K562 (cell line): ENCODE measurements around the gene MTG2. TPM values are rescaled to one million over a fixed set of nuclear protein-coding genes. Genes with fewer than 3 reads are reported as not detected.

Experiments
- ATAC-seq: fragments of 200-7000 bp; cut with Tn5 transposase; 3 replicates; pipeline ENCODE4 v1.9.1; 2020; ENCODE audit warnings: moderate library complexity
- BruUV-seq: library from RNA; stranded (reverse); fragments of 400-500 nt; replicated peaks from 2 replicates; lab custom pipeline; 2021; lab: Mats Ljungman, UMichigan
- CTCF ChIA-PET: fragments of 300-600 bp; formaldehyde crosslinking; extraction: SDS; loops from one replicate; lab custom pipeline; 2021; ENCODE audit warnings: low intra/inter-chr PET ratio; lab: Yijun Ruan, JAX
- POLR2A ChIA-PET: fragments of 300-600, 350-650 bp; sonication (Branson Sonifier 250); formaldehyde crosslinking; extraction: SDS; loops from one replicate; lab custom pipeline; 2021; ENCODE audit warnings: antibody characterized with exemption, inconsistent platforms; lab: Yijun Ruan, JAX
- DNase-seq, 4 experiments: peaks; one replicate each; pipeline versions ENCODE4 v3.0.0 to v3.0.0-alpha.2; 2011 to 2018; ENCODE audit warnings: low spot score in 3 of 4, mixed read lengths in 3 of 4; ENCODE audit errors: extremely low read depth in 1 of 4
- FAIRE-seq: peaks from 2 replicates; lab custom pipeline; 2011; peaks lifted over from hg19 to GRCh38; lab: Jason Lieb, UNC
- H2AFZ ChIP-seq: 2 replicates; pipeline ENCODE4 v1.6.0; 2011; ENCODE audit warnings: low read depth, low read length, control low read depth, inconsistent platforms
- H3K27ac ChIP-seq: fragments of 200-600 bp; 3 replicates; pipeline ENCODE4 v1.8.0; 2011; ENCODE audit warnings: low read depth, mild to moderate bottlenecking, control low read depth, inconsistent platforms, low read length, moderate library complexity, mixed read lengths; ENCODE audit errors: extremely low read depth
- H3K27me3 ChIP-seq, 2 experiments: fragments of 300-600 bp in 1 of 2; 2 replicates in 1 of 2; 3 replicates in 1 of 2; pipeline versions ENCODE4 v1.6.0 to v1.8.0; 2011; ENCODE audit warnings: inconsistent platforms in 2 of 2, low read length in 2 of 2, mild to moderate bottlenecking in 1 of 2, mixed read lengths in 1 of 2, moderate library complexity in 1 of 2; ENCODE audit not compliant: control insufficient read depth in 2 of 2, insufficient read depth in 2 of 2
- H3K36me3 ChIP-seq: fragments of 300-600 bp; 3 replicates; pipeline ENCODE4 v1.8.0; 2011; ENCODE audit warnings: mild to moderate bottlenecking, low read length, inconsistent platforms; ENCODE audit not compliant: control insufficient read depth, insufficient read depth
- H3K4me1 ChIP-seq, 2 experiments: fragments of 200-600 bp in 1 of 2; replicated peaks in 1 of 2; 2 replicates in 1 of 2; 3 replicates in 1 of 2; pipeline versions ENCODE4 v1.5.1 to v1.8.0; 2011; ENCODE audit warnings: inconsistent platforms in 2 of 2, low read length in 2 of 2, mild to moderate bottlenecking in 1 of 2, mixed read lengths in 1 of 2, moderate library complexity in 1 of 2; ENCODE audit not compliant: control insufficient read depth in 2 of 2, insufficient read depth in 2 of 2
- H3K4me2 ChIP-seq: 2 replicates; pipeline ENCODE4 v1.6.1; 2011; ENCODE audit warnings: low read length, control low read depth, inconsistent platforms, mixed read lengths; ENCODE audit not compliant: insufficient read depth
- H3K4me3 ChIP-seq: fragments of 200-600 bp; sonication (generic), shearing (Covaris generic); 2 replicates; pipeline ENCODE4 v1.5.1; 2016; ENCODE audit warnings: control low read depth, inconsistent platforms
- H3K79me2 ChIP-seq: fragments of 200-600 bp; 3 replicates; pipeline ENCODE4 v1.8.0; 2011; ENCODE audit warnings: low read length, inconsistent platforms; ENCODE audit not compliant: control insufficient read depth, insufficient read depth
- H3K9ac ChIP-seq, 2 experiments: 2 replicates each; pipeline versions ENCODE4 v1.6.0 to v1.6.1; 2011; ENCODE audit warnings: low read depth in 2 of 2, low read length in 2 of 2, control low read depth in 1 of 2, inconsistent platforms in 1 of 2, mild to moderate bottlenecking in 1 of 2, mixed read lengths in 1 of 2; ENCODE audit not compliant: insufficient read depth in 1 of 2
- H3K9me1 ChIP-seq: one replicate; pipeline ENCODE4 v1.6.0; 2011; ENCODE audit warnings: inconsistent platforms, mild to moderate bottlenecking, low read length, moderate library complexity; ENCODE audit not compliant: control insufficient read depth, insufficient read depth
- H3K9me3 ChIP-seq: replicated peaks from 2 replicates; pipeline ENCODE4 v1.5.1; 2011; ENCODE audit warnings: low read depth, low read length, inconsistent platforms; ENCODE audit not compliant: control insufficient read depth, insufficient read depth
- H4K20me1 ChIP-seq: replicated peaks from 2 replicates; pipeline ENCODE4 v1.6.1; 2011; ENCODE audit warnings: low read length, inconsistent platforms, mixed read lengths; ENCODE audit not compliant: control insufficient read depth, insufficient read depth
- ATF1 ChIP-seq, 2 experiments: fragments of 450-650 bp in 1 of 2; IDR thresholded peaks; 2 replicates each; pipeline ENCODE4 v1.6.1; 2016; ENCODE audit warnings: missing compliant biosample characterization in 1 of 2, missing genetic modification characterization in 1 of 2
- BRD9 ChIP-seq: fragments of 450-650 bp; IDR thresholded peaks from 2 replicates; pipeline ENCODE4 v1.6.1; 2018; ENCODE audit warnings: low read depth; ENCODE audit not compliant: partially characterized antibody
- FOXM1 ChIP-seq, 2 experiments: fragments of 450-650 bp in 1 of 2; sonication (generic) in 1 of 2; formaldehyde crosslinking in 1 of 2; IDR thresholded peaks; 2 replicates each; pipeline versions ENCODE4 v1.6.1 to v1.9.0; 2017 to 2022; ENCODE audit warnings: low read depth in 2 of 2, mild to moderate bottlenecking in 2 of 2, missing genetic modification reagents in 1 of 2, moderate library complexity in 1 of 2
- GABPB2 ChIP-seq: fragments of 250-450 bp; sonication (Bioruptor Pico); conservative IDR thresholded peaks from 2 replicates; pipeline ENCODE4 v1.5.1; 2021; ENCODE audit warnings: mild to moderate bottlenecking
- IRF2 ChIP-seq: sonication (generic); formaldehyde crosslinking; IDR thresholded peaks from 2 replicates; pipeline ENCODE4 v1.8.1; 2022; ENCODE audit warnings: mild to moderate bottlenecking, missing genetic modification reagents
- NR2C2 ChIP-seq, 2 experiments: fragments of 200-800 bp in 1 of 2; sonication (Bioruptor generic) in 1 of 2; sonication (generic) in 1 of 2; formaldehyde crosslinking in 1 of 2; IDR thresholded peaks; 2 replicates each; pipeline versions ENCODE4 v1.6.1 to v1.8.0; 2016 to 2022; ENCODE audit warnings: mild to moderate bottlenecking in 1 of 2, missing compliant biosample characterization in 1 of 2, missing genetic modification characterization in 1 of 2, missing genetic modification reagents in 1 of 2
- NR3C1 ChIP-seq: sonication (generic); formaldehyde crosslinking; IDR thresholded peaks from 2 replicates; pipeline ENCODE4 v1.8.1; 2022; ENCODE audit warnings: missing genetic modification reagents
- NUFIP1 ChIP-seq: fragments of 450-650 bp; IDR thresholded peaks from 2 replicates; pipeline ENCODE4 v1.6.1; 2018; ENCODE audit not compliant: partially characterized antibody
- POLR2AphosphoS2 ChIP-seq: IDR thresholded peaks from 2 replicates; pipeline ENCODE4 v1.6.1; 2012; ENCODE audit warnings: low read length, improper control_type of control experiment
- RBM22 ChIP-seq: fragments of 200-400 bp; formaldehyde crosslinking; IDR thresholded peaks from 2 replicates; pipeline ENCODE4 v1.6.1; 2018; ENCODE audit warnings: low read length, low read depth; ENCODE audit not compliant: poor library complexity, severe bottlenecking
- SOX6 ChIP-seq: fragments of 450-650 bp; IDR thresholded peaks from 2 replicates; pipeline ENCODE4 v1.6.1; 2014; ENCODE audit warnings: mild to moderate bottlenecking
- SUPT5H ChIP-seq: fragments of 450-650 bp; IDR thresholded peaks from 2 replicates; pipeline ENCODE4 v1.6.1; 2016
- ZNF232 ChIP-seq: sonication (generic); formaldehyde crosslinking; IDR thresholded peaks from 2 replicates; pipeline ENCODE4 v1.8.0; 2022; ENCODE audit warnings: mild to moderate bottlenecking, missing genetic modification reagents
- ZNF311 ChIP-seq: fragments of 250-450 bp; sonication (Bioruptor Pico); IDR thresholded peaks from 2 replicates; pipeline ENCODE4 v1.4.0; 2020; ENCODE audit warnings: mild to moderate bottlenecking, moderate library complexity
- WGBS: fragments of 100-300 bp; shearing (Covaris generic); methylation state at CpG from one replicate; pipeline ENCODE4 v1.1.6; 2016; ENCODE audit warnings: low coverage, mixed read lengths; ENCODE audit not compliant: insufficient coverage; ENCODE audit errors: missing lambda C conversion rate; 5-methylcytosine and 5-hydroxymethylcytosine counted together
- in situ Hi-C: fragments of 300-500 bp; cut with MboI; formaldehyde crosslinking; loops from 4 replicates; pipeline ENCODE4 v1.15.0; 2018; ENCODE audit warnings: inconsistent platforms, mixed read lengths
- intact Hi-C: fragments of 100-400 bp; cut with micrococcal nuclease; formaldehyde crosslinking; loops from 2 replicates; pipeline ENCODE4 v1.14.2; 2022
- polyA plus RNA-seq, 8 experiments: library from polyadenylated mRNA; depleted of rRNA in 4 of 8; stranded (reverse) in 5 of 8; unstranded in 3 of 8; fragments of >200 nt; fragmentation: Nextera tagmentation in 2 of 8; fragmentation: Illumina TruSeq in 1 of 8; extraction: Ambion mirVana in 2 of 8; extraction: Trizol in 1 of 8; gene quantifications; 2 replicates each; pipeline versions ENCODE4 v1.2.1 to v1.2.3, GENCODE V29; 2011 to 2014; ENCODE audit warnings: inconsistent platforms in 1 of 8, missing spikeins in 1 of 8
- total RNA-seq, 7 experiments: library from RNA; depleted of rRNA in 6 of 7; stranded (reverse); fragments of >200 nt in 6 of 7; fragmentation: Illumina TruSeq in 2 of 7; extraction: Trizol in 2 of 7; gene quantifications; 2 replicates each; pipeline versions ENCODE4 v1.2.1 to v1.2.3, GENCODE V29; 2011 to 2021; ENCODE audit warnings: low replicate concordance in 1 of 7

MTG2 gene
- total and polyA plus RNA-seq, 9 of the 15 experiments (the other 6 are each of a cell fraction or from before 2014, with no cell fraction given) = 8.7 to 67.5 (median 44.5) TPM

DNA sequence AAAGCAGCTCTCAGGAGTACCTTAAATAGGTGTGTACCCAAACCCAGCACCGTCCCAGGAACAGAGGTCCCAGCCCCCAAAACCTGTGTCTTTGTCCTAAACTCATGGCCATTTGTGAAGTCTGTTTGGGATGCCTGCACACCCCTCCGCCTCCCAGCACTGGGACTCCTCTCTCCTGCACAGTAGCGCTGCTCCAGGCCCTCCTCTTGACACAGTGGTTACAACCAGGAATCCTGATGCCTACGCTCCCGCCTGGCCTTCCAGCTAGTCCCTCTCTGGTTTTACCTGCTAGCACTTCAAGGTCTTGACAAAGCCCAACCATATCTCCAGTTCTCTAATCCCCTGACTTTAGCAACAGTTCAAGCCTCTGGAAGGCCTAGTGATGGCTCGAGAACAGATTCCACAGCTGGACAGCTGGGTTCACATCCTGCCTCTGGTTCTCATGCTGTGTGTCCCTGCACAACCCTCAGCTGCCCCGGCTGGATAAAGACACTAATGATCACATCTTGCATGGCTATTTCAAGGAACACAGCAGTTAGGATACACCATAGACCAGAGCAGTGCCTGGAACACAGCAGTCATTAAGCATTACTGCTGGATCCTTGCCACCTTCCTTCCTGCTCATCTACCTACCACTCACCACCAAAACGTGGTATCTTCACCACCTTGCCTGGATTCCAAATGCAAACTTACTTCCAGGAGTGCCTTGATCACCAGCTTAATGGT lies 45.2 kb upstream of the MTG2 start:
- Histone ChIP-seq H3K27me3 (no peaks in the 10 kb centered on the region), H3K79me2 (peaks cover 40% of the 10 kb centered on the region), H3K36me3 (peaks cover 95% of the 10 kb centered on the region), H3K4me2 (no peak overlapping the region), H2AFZ (no peak overlapping the region), H3K4me1 (peaks cover 11 to 16% of the 10 kb centered on the region in 2 experiments; a peak in 4 of 5 replicates), H4K20me1 (peaks cover 41% of the 10 kb centered on the region), H3K9me3 (no peaks in the 10 kb centered on the region), H3K9me1 (no peaks in the 10 kb centered on the region), H3K4me3 (no peak overlapping the region), H3K27ac (no peak overlapping the region), H3K9ac (no peak overlapping the region)
- POLR2A ChIA-PET = interaction anchor here (0.6 to 7.8 kb wide), 5 partner anchors 12 to 127 kb away, joined by 3 to 78 read pairs (median 5); partner anchors contain the start of genes LSM14B and TAF4
- CTCF ChIA-PET = interaction anchor here (1.8 kb wide), 1 partner anchor 127 kb away, joined by 13 read pairs; no protein-coding TSS in a partner anchor
- in situ Hi-C loops = loop anchor here (5.0 kb wide), 1 partner anchor 115 kb away; no protein-coding TSS in a partner anchor
- intact Hi-C loops = no loop called here
- WGBS = 78% methylated on average over 8 of the region's 8 CpGs
- no TSS peak for BruUV-seq
- no peak for ATAC-seq
- no peak for DNase-seq
- TF ChIP-seq ZNF232 (CRISPR knock-in tag) = no peak
- no peak for TF ChIP-seq FOXM1 (IDR thresholded peaks at IDR 0.05; ENCODE audit: low read depth)
- TF ChIP-seq FOXM1 (CRISPR knock-in tag; IDR thresholded peaks at IDR 0.05; ENCODE audit: low read depth) = no peak
- no peak for TF ChIP-seq NR3C1 (CRISPR knock-in tag)
- TF ChIP-seq GABPB2 (CRISPR knock-in tag) = no peak
- TF ChIP-seq RBM22 = peak; percentile 15
- TF ChIP-seq POLR2AphosphoS2 = no peak
- TF ChIP-seq NUFIP1 = no peak
- TF ChIP-seq BRD9 = no peak
- no peak for TF ChIP-seq SOX6
- no peak for TF ChIP-seq ZNF311 (CRISPR knock-in tag)
- 0 out of 2 replicates have a peak, but pooled peaks have one; percentile 20 for TF ChIP-seq SUPT5H
- TF ChIP-seq ATF1 (CRISPR knock-in tag; IDR thresholded peaks at IDR 0.05) = no peak
- no peak for TF ChIP-seq ATF1 (tag; IDR thresholded peaks at IDR 0.05)
- no peak for TF ChIP-seq NR2C2 (CRISPR knock-in tag; IDR thresholded peaks at IDR 0.05)
- no peak for TF ChIP-seq NR2C2 (tag; IDR thresholded peaks at IDR 0.05)
- no peak for TF ChIP-seq IRF2
- FAIRE-seq = no peak
